ENCODE results near the gene MCRIP2.

The MCRIP2 gene

GRCh38 chr16:617855-618254 is 23.8 kb upstream of the MCRIP2 start:
- no peak for DNase-seq

GRCh38 chr16:619476-620100 is 22.0 kb upstream of the MCRIP2 start:
- no peak for DNase-seq

- DNase-seq, result no peak
Observed at GRCh38 chr16:620700-621525, 20.7 kb upstream of the MCRIP2 start.

- DNase-seq, result no peak
Observed at GRCh38 chr16:621526-622105, 20.0 kb upstream of the MCRIP2 start.

- no peak for DNase-seq
Observed at GRCh38 chr16:622920-623280, 18.7 kb upstream of the MCRIP2 start.

- DNase-seq, result no peak
Observed at GRCh38 chr16:624526-625070, 17.0 kb upstream of the MCRIP2 start.

- DNase-seq, result no peak
Observed at GRCh38 chr16:625117-625976, 16.3 kb upstream of the MCRIP2 start.

- DNase-seq, result peak; percentile 61
Observed at GRCh38 chr16:625977-626765, 15.5 kb upstream of the MCRIP2 start.

- DNase-seq, result peak; percentile 97
Observed at GRCh38 chr16:626787-627453, 14.7 kb upstream of the MCRIP2 start.

GRCh38 chr16:627454-628239 is 14.0 kb upstream of the MCRIP2 start:
- DNase-seq, result no peak

GRCh38 chr16:628321-629061 is 13.1 kb upstream of the MCRIP2 start:
- DNase-seq, result no peak

- no peak for DNase-seq
Observed at GRCh38 chr16:629185-629832, 12.3 kb upstream of the MCRIP2 start.

- DNase-seq, result no peak
Observed at GRCh38 chr16:629833-630248, 11.8 kb upstream of the MCRIP2 start.

- no peak for DNase-seq
Observed at GRCh38 chr16:630249-630814, 11.3 kb upstream of the MCRIP2 start.

GRCh38 chr16:630815-631405 is 10.7 kb upstream of the MCRIP2 start, which contains the start of gene WFIKKN1:
Gene WFIKKN1, plus strand, starts transcription at chr16:630985. Its CDS starts 269 bp downstream, at chr16:631254.
- no peak for DNase-seq

GRCh38 chr16:631808-632358 is 9.7 kb upstream of the MCRIP2 start:
- no peak for DNase-seq

GRCh38 chr16:632486-633335 is 8.9 kb upstream of the MCRIP2 start:
- DNase-seq, result no peak
